GM18517 (cell line): Measurements from ENCODE around the gene PIAS4.
A peak's percentile ranks its signal among the peaks of the same experiment; 100 is the strongest.
"Not testable (repeated sequence)": the region's sequence is repeated elsewhere in the genome, so short reads cannot be mapped to it uniquely, and the experiment has no call there.

ENCODE experiments used
- ATAC-seq: cut with Tn5 transposase; IDR thresholded peaks from one replicate; pipeline ENCODE4 v1.9.1; 2021; ENCODE audit warnings: mild to moderate bottlenecking, moderate library complexity; ENCODE audit not compliant: unreplicated experiment

The PIAS4 gene

DNA sequence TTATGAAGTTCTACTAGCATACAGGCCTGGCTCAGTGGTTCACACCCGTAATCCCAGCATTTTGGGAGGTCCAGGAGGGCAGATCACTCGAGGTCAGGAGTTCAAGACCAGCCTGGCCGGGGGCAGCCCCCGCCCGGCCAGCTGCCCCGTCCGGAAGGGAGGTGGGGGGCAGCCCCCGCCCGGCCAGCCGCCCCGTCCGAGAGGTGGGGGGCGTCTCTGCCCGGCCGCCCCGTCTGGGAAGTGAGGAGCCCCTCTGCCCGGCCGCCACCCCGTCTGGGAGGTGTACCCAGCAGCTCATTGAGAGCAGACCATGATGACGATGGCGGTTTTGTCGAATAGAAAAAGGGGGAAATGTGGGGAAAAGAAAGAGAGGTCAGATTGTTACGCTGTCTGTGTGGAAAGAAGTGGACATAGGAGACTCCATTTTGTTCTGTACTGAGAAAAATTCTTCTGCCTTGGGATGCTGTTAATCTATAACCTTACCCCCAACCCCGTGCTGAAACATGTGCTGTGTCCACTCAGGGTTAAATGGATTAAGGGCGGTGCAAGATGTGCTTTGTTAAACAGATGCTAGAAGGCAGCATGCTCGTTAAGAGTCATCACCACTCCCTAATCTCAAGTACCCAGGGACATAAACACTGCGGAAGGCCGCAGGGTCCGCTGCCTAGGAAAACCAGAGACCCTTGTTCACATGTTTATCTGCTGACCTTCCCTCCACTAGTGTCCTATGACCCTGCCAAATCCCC, 8.7 kb upstream of the PIAS4 start:
- ATAC-seq = not testable (repeated sequence)

DNA sequence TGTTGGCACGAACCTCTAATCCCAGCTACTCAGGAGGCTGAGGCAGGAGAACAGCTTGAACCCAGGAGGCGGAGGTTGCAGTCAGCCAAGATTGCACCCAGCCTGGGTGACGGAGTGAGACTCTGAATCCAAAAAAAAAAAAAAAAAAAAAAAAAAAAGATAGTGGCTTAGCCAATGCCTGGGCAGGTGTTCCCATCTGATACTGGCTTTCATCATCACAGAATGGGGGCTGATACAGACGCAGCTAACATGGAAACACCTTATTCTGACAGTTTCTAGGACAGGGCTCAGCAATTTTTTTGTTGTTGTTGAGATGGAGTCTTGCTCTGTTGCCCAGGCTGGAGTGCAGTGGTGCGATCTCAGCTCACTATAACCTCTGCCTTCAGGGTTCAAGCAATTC, 6.7 kb upstream of the PIAS4 start:
- ATAC-seq = not testable (repeated sequence)

DNA sequence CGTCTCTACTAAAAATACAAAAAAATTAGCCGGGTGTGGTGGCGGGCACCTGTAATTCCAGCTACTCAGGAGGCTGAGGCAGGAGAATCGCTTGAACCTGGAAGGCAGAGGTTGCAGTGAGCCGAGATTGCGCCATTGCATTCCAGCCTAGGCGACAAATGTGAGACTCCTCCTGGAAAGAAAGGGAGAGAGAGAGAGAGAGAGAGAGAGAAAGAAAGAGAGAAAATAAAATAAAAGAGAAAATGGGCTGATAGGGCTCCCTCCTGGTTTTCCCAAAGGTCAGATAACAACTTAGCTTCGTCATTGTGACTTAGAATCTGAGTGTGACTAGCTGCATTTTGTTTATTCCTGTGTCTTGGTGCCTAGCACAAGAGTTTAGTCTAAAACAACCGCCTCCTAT, 2.1 kb upstream of the PIAS4 start:
- ATAC-seq = not testable (repeated sequence)

DNA sequence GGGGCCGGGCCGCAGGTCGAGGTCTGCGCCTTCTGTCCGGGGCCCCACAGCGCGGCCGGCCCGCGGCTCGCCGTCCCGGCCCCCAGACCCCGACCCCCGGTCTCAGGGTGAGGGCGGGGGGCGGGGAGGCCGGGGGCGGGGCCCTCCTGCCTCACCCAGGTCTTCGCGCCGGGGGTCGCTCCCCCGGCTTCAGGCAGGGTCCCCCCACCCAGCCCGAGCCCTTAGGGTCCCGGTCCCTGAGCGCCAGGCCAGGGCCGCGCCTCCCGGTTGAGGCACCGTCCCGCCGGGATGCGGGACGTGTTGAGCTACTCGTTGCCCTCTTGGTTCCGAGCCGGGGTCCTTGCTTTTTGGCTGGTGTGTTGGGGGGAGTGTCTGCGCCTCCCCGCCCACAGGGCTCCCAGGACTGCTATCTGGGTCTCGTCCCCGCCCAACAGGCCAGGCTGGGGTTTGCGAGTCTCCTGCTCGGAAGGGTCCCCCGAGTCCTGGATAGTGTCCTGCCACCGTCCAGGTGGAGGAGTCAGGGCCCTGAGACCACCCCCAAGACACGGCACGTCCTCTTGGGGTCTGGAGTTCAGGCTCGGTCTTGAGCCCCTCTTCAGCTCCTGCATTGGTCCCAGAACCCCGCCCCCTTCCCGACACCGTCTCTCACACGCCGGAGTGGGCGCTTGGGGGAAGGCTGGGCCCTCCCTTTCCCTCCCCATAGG, 452 bp downstream of the PIAS4 start:
- peak; percentile 5 for ATAC-seq

DNA sequence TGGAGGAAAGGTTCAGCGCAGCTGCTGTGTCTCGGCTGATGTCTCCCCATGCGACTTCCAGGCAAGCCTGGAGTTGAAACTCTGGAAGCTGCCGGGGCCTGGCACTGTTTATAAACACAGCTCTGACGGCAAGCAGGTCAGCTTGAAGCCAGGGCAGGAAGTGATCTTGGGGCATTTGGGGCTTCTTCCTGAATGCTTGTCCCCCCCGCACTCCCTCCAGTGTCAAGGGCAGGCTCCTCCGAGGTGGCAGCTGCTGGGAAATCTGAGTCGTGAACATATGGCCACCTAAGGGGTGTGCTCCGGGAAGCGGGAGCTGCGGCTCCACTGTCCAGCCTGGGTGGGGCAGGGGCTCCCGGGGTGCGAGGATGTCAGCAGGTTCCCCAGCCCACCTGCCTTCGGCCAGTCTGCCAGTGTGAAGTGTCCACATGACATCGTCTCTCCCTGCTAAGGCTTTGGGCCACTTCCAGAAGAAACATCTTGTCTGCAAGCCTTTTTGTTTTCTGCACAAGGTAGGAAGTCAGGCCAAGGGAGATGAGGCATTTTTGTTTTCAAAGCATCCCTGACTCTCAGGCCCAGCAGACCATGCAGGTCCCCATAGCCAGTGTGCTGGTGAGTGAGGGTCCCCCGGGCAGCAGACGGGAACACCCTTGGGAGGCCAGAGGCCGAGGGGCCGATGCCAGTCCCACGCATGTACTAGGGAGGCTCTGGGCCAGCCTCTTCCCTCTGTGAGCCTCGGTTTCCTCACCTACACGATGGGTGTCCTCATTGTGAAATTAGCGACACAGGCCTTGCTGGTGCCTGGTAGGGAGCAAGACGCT, 2.7 kb downstream of the PIAS4 start:
- ATAC-seq = no peak

DNA sequence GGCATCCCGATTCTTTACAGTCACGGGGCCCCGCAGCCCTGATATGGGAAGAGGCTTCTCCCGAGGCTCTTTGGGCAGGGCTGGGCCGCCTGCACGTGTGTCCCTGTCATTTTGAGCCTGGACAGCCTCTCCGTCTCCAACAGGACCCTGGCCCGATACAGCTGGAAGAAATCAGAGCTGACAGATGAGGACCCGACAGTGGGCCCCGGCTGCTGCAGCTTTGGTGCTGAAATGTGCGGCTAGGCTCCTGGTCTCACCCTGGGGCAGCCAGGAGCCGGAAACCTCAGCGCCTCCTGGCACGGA, 3.2 kb downstream of the PIAS4 start:
- no peak for ATAC-seq

DNA sequence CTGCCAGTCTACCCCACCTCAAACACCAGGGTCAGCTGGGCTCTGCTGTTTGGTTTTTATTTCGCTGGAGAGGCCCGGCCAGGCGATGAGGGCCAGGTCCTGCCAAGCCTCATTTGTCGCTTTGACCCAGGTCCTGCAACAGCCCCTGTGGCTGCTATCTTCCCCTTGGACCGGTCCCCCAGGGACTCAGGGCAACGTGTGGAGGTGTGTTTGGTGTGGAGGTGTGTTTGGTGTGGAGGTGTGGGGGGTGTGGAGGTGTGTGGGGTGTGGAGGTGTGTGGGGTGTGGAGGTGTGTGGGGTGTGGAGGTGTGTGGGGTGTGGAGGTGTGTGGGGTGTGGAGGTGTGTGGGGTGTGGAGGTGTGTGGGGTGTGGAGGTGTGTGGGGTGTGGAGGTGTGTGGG, 3.9 kb downstream of the PIAS4 start:
- not testable (repeated sequence) for ATAC-seq

DNA sequence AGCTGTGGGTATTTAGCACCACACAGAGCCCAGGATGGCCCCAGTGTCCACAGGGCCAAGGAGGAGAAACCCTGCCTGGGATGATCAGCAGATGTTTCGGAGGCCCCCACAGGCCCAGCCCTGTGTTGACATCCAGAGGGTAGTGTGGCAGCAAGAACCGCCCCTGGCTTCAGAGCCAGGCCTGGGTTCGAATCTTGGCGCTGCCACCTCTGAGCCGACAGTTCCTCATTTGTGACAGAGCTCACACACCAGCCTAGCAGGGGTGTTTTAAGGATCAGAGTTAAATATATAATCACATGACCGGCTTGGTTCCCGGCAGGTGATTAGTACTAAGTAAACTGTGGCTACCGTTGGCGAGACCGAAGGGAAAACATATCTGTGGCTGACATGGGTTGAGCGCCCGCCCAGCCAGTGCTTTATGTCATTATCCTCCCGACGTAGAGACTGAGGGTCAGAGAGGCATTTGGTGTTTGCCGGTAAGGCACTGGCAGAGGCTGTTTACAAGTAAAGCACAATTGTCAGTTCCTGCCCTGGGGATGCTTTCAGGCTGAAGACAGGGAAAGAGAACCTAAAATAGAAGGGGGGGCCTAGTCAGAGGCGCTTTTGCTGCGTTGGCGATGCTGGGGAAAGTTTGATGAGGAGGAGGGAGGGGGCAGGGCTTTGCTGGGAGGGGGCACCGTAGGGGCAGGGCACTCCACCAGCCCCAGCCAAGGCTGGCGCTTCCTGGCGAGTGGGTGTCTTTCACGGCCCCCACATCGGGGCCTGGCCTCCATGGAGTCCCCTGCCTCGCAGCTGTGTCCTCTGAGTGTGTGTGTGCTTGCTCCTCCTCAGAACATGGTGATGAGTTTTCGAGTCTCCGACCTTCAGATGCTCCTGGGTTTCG, 4.8 kb downstream of the PIAS4 start:
- no peak for ATAC-seq

DNA sequence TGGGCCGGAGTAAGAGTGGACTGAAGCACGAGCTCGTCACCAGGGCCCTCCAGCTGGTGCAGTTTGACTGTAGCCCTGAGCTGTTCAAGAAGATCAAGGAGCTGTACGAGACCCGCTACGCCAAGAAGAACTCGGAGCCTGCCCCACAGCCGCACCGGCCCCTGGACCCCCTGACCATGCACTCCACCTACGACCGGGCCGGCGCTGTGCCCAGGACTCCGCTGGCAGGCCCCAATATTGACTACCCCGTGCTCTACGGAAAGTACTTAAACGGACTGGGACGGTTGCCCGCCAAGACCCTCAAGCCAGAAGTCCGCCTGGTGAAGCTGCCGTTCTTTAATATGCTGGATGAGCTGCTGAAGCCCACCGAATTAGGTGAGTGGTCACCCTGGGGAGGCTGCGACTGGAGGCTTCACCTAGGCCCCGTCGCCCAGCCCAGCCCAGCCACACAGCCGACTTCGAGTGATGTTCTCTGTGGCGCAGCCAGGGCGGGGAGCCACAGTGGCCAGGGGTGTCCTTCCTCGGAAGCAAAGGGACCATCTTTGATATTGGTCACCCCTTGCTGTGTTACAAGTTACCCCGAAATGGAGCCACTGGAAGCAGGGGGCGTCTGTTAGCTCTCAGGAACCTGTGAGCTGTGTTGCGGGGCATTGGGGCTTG, 5.6 kb downstream of the PIAS4 start:
- no peak for ATAC-seq

DNA sequence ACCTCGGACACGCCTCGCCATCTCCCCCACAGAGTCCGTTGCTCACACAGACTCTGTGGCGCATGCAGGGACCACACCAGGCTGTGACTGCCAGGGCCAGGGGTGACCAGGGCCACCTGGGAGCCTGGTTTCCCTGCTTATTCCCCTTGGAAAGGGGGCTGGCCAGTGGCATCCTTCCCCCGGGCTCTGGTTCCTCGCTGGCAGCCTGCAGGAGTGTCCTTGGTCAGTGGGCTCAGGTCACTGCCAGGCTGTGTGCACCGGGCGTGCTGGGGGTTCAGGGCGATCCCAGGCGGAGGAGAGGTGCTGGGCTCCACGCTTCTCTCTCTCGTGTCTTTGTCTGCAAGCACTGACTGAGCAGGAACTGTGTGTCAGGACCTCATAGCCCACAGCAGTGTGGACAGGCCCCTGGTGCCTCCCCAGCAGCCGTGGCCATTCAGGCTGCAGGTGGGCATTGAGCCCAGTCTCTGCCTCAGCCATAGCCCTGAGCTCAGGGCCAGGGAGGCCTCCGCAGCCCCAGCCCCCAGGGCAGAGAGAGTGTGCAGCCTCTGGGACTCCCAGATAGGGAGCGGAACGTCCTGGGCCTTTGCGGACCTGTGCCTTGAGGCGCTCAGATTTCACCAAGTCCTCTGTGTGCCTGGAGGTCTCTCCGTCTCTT, 6.5 kb downstream of the PIAS4 start:
- no peak for ATAC-seq

DNA sequence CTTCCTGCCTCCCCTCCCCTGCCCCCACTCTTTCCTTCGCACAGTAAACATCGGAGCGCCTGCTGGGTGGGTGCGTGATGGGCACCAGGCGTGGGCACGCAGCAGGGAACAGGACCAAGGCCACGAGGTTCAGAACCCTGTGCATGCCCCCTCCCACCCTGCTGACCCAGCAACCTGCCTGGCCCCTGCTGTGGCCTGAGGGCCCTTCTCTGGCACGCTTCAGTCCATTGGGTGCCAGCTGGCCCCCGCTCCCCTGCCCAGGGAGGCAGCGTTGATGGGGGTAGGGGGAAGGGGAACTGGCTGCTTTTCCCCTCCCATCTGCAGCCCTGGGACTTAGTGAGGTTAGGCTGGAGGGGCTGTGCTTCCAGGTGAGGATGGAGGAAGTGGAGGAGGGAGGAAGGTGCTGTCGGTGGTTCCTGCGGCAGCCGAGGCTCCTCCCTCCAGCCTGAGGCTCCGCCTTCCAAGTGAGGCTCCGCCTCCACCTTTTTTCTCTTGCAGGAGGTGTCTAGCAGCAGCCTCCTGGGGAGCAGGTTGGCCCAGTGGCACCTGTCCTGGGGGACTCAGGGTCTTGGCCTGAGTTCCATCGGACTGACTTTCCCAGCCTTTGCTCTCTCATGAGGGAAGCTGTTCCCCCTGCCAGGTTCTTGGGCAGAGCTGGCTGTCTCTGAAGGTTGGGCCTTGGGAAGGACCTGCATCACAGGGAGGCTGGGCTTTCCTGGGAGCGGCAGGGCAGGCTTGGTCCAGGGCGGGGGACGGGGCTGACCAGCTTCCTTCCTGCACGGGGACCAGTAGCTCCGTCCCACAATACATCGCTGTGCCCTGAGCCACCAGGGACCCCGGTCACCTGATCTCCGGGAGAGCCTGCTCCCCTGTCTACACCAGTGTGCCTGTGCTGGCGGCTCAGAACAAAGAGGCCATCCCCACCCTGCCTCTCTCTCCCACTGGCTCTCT, 7.3 kb downstream of the PIAS4 start:
- ATAC-seq = no peak

DNA sequence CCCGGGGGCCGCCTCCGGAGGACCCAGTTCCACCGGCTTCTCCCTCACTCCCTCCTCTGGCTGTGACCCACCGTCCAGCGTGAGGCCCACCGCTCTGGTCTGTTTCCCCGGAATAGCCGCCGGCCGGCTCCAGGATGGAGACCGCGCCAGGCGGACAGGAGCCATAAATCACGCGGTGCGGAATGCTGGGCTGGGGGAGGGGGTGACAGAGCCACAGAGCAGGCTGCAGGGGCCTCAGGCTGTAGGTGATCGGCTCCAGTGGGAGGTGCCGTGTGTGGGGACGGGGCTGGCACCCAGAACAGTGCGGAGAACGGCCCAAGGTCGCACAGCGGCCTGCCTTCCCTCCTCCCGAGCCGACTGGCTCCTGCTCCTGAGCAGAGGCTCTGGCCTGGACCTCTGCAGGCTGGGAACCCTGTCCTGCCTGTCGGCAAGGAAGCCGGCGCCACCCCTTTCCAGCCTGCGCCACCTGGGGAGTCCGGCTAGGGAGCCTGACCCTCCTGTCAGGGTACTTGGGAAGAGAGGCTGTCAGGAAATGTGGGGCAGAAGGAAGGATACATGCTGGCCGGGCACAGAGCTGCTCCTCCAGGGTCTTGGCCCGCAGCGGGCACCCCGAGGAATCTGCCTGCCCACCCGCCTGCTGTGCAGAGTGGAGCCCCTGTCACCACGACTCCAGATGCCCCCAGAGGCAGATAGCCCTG, 8.3 kb downstream of the PIAS4 start:
- no peak for ATAC-seq

DNA sequence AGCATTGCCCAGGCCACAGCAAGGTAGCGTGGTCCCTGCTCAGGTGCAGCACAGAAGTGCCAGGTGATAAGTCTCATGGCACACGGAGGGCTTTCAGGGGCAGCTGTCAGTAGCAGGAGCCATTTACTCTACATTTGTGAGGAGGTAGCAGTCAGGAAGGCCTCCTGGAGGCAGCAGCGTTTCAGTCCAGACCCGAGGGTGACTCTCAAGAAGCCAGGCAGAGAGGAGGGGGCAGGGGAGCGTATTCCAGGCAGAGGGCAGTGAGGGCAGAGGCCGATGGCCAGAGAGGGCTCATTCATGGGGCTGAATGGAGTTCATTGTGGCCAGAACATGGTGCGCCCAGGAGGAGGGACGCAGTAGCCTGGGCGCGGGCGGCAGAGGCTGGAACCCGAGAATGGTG, 8.9 kb downstream of the PIAS4 start:
- ATAC-seq = no peak

DNA sequence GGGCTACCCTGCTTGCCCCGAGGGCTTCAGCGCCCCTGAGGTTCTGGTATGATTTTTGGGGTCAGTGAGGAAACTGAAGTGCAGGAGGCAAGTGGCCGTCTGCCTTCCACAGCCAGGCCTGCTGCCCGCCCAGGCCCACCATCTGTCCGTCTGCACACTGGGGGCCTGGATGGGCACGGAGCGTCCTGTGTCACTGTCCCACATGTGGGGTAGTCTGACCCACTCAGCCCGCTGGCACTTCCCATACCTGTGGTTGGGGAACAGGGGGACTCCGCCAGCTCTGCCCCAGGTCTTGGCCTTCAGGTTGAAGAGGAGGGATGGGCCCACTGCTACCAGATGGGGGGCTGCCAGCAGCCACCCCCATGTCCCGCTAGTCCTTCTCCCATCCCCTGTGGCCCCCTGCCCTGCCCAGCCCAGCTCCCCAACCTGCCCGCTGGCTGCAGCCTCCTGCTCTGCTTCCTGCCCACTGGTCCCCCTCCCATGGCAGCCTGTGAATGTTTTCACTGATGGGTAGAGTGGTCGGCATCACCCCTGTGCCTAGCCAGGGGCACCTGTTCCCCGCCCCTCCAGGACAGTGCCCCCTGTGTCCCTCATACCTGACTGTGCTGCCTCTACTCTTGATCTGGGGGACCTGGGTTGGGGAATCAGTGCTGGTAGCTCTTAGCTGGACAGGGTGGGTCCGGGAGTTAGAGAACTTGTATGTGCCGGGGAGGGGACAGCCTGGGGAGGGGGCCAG, 9.5 kb downstream of the PIAS4 start:
- ATAC-seq = no peak

DNA sequence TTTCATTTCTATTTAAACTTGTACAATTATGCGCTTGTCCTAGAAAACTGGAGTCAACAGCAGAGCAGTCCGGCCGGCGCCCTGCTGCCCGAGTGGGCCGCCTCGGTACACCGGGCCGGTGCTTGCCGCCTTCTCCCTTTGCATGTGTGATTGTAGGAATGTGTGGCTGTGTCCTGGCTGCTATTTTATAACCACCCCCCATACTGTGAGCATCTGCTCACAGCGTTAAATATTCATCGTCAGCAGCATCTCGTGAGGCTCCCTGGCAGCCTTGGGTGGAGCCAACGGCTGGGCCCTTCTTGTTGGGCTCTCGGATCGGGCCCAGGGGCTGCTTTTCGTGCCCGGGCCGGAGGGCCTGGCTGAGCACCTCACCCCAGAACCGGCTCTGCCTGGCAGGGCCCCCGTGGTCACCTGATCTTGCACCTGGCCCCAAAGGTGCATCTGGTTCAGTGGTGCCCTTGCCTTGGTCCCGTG, 10.6 kb downstream of the PIAS4 start:
- no peak for ATAC-seq

DNA sequence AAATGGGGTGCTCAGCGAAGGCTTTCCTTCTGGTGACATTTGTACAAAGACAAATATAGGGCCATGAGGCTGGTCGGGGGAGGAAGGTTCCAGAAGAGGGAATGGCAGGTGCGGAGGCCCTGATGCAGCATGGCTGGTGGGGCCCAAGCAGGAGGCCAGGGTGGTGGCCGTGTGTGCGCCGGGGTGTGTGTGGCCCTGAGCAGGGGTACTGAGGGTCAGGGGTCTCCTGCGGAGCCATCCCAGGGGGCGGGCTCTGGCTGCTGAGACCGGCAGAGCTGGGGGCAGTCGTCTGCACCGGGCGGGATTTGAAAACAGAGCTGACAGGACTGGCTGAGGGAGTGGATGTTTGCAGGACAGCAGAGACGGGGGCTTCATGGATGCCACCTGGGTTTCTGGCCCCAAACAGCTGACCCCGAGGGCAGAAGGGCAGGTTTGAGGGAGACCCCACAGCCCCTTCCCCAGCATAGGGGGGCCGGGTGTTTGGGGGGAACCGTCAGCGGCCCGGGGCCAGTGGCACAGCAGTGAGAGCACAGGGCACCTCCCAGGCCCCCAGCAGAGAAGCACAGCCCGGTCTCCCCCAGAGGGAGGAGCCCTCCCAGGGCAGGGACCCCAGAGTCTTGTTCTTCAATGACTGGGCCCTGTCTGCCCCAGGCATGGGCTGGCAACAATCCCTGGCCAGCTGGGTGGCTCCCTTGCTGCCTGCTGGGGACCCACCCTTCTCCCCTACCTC, 11.4 kb downstream of the PIAS4 start:
- no peak for ATAC-seq

DNA sequence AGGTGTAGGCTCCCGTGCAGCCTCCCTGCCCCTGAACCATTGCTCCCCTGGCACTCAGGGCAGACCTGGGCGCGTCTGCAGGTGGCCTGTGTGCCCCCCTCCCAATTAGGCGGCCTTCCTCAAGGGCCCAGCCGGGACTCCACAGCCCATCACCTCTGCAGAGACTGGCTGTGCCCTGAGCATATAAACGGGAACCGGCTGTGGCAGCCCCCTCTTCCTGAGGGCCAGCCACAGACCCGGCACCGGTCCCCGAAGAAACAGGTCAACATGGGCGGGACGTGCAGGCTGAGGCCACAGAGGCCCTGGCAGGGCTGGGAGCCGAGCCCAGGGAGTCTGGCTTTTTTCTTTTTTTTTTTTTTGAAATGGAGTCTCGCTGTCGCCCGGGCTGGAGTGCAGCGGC, 12.0 kb downstream of the PIAS4 start:
- ATAC-seq = no peak
